Activated naive CD8-positive, alpha-beta T cell treated with anti-CD3 and anti-CD28 coated beads, Interleukin-2, amount 50 U/mL, for 16 hours (primary cell): ENCODE results near the gene FRMD1.

Experiments used
- DNase-seq: peaks from one replicate; pipeline ENCODE4 v3.0.0-alpha.2; 2020; ENCODE audit warnings: low read depth, low spot score

The FRMD1 gene

DNA sequence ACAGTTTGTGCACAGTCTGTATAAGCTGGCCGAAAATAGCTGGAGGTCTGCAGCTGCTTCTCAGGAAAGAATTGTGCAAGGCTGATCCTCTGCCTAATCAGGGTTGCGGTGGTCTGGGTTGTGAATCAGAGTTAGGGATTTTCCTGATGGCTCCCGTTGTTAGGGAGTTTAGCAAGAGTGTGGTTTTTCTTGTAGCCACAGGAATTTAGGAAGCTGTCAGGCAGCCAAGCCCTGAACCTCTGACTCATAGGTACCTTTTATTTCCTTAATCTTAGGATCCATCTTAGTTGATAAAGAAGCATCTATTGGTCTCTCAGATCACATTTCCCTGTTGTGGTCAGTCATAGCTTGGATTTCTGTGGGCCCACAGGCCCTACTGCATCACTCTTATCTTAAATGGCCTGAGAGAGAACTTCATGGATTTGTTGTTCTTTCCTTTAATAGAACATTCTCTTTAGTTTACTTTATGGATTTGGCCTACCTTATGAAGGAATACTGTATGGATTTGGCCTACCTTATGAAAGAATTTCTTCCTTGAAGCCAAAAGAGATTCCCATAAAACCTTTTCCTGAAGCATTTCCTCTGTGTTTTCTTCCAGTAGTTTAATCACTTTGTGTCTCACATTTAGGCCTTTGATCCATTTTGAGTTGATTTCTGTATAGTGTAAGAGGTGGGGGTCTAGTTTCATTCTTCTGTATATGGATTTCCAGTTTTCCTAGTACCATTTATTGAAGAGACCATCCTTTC is 71.2 kb downstream of the FRMD1 start:
- no peak for DNase-seq

- no peak for DNase-seq
These were observed 73.2 kb downstream of the FRMD1 start for GRCh38 chr6:168005796-168006195.

DNA sequence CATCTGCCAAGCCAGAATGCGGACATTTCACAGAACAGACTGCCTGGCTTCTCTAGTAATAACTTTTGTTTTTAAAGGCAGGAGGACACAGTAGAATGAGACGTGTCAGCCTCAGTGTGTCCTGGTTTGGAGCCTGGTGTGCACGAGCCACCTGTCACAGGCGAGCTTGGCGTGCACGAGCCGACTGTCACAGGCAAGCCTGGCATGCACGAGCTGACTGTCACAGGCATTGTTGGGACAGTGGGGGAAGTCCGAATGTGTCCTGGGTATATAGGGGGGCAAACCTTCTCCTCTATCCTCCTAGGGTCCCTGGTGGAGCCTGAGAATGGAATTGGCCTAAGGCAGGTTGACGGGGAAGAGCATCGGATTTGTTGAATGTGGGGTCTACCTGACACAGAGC is 74.1 kb downstream of the FRMD1 start:
- no peak for DNase-seq

- no peak for DNase-seq
These were observed 75.0 kb downstream of the FRMD1 start for GRCh38 chr6:168004023-168004422.
